HEK293T (cell line): ENCODE results near the gene ROPN1B.

ENCODE experiments used
- BHLHE40 ChIP-seq: fragments of 450-650 bp; IDR thresholded peaks from 2 replicates; pipeline ENCODE4 v1.6.1; 2016; ENCODE audit warnings: mild to moderate bottlenecking, moderate library complexity, borderline replicate concordance
- CTBP1 ChIP-seq: fragments of 450-650 bp; IDR thresholded peaks from 2 replicates; pipeline ENCODE4 v1.6.1; 2016; ENCODE audit warnings: borderline replicate concordance
- ELF4 ChIP-seq: fragments of 450-650 bp; IDR thresholded peaks from 2 replicates; pipeline ENCODE4 v1.6.1; 2017; ENCODE audit warnings: antibody characterized with exemption
- HDGF ChIP-seq: fragments of 450-650 bp; IDR thresholded peaks from 2 replicates; pipeline ENCODE4 v1.6.1; 2017; ENCODE audit warnings: antibody characterized with exemption, borderline replicate concordance
- SP1 ChIP-seq: fragments of 450-650 bp; IDR thresholded peaks from 2 replicates; pipeline ENCODE4 v1.6.1; 2017
- SUZ12 ChIP-seq: fragments of 450-650 bp; IDR thresholded peaks from 2 replicates; pipeline ENCODE4 v1.6.1; 2016; ENCODE audit warnings: mild to moderate bottlenecking
- TF ChIP-seq, protein P1 (sequence below): fragments of 450-650 bp; IDR thresholded peaks from 2 replicates; pipeline ENCODE4 v1.6.1; 2016

DNA sequence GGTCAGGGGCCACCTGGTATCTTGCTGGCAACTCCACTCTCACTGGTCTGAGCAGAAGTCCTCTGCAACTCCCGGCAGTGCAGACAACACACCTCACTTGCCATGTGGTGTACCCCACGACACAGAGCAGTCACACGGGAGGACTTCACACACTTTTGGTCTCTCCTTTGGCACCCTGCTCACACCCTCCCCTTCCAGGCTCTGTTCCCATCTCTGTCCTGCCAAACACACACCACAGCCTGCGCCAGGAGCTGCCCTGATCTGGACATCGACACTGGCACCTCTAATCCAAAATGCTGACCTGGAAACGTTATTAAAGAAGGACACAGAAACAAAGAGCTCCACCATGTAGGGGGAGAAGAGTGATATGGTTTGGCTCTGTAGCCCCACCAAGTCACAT is 57.8 kb downstream of the ROPN1B start:
- TF ChIP-seq BHLHE40 (no peak), ELF4 (no peak), HDGF (no peak), SP1 (no peak), SUZ12 (no peak), CTBP1 (no peak)
- TF ChIP-seq, protein P1, sequence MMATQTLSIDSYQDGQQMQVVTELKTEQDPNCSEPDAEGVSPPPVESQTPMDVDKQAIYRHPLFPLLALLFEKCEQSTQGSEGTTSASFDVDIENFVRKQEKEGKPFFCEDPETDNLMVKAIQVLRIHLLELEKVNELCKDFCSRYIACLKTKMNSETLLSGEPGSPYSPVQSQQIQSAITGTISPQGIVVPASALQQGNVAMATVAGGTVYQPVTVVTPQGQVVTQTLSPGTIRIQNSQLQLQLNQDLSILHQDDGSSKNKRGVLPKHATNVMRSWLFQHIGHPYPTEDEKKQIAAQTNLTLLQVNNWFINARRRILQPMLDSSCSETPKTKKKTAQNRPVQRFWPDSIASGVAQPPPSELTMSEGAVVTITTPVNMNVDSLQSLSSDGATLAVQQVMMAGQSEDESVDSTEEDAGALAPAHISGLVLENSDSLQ, result no peak
